ENCODE measurements around the gene OR4E2.
"Not testable (repeated sequence)": the region's sequence is repeated elsewhere in the genome, so short reads cannot be mapped to it uniquely, and the experiment has no call there.

OR4E2 gene

GRCh38 chr14:21653331-21653885, at the start of gene OR4E2:
Gene OR4E2 (plus strand): TSS chr14:21653835. CDS start chr14:21665083, 11,248 bp downstream.
- no peak for DNase-seq

- DNase-seq: no peak
Measured at GRCh38 chr14:21612324-21612723, 41.3 kb upstream of the OR4E2 start.

- DNase-seq: no peak
Measured at GRCh38 chr14:21614240-21614639, 39.4 kb upstream of the OR4E2 start.

- DNase-seq: no peak
Measured at GRCh38 chr14:21617614-21618013, 36.0 kb upstream of the OR4E2 start.

- DNase-seq: no peak
Measured at GRCh38 chr14:21626491-21627230, 27.0 kb upstream of the OR4E2 start.

- DNase-seq: not testable (repeated sequence)
Measured at GRCh38 chr14:21630503-21630902, 23.1 kb upstream of the OR4E2 start.

GRCh38 chr14:21631084-21631483, 22.6 kb upstream of the OR4E2 start:
- DNase-seq: no peak

GRCh38 chr14:21634840-21635239, 18.8 kb upstream of the OR4E2 start, which contains the start of gene OR10G2:
Gene OR10G2 (minus strand): TSS chr14:21634940. CDS start chr14:21634842, 98 bp downstream.
- no peak for DNase-seq

GRCh38 chr14:21642683-21643082, 11.0 kb upstream of the OR4E2 start:
- no peak for DNase-seq

GRCh38 chr14:21643407-21643806, 10.2 kb upstream of the OR4E2 start:
- no peak for DNase-seq

GRCh38 chr14:21647380-21647779, 6.3 kb upstream of the OR4E2 start:
- no peak for DNase-seq

- DNase-seq: no peak
Measured at GRCh38 chr14:21652209-21652808, 1.3 kb upstream of the OR4E2 start.

GRCh38 chr14:21654215-21654614, 580 bp downstream of the OR4E2 start:
- no peak for DNase-seq

- no peak for DNase-seq
Measured at GRCh38 chr14:21656980-21657379, 3.3 kb downstream of the OR4E2 start.

GRCh38 chr14:21668377-21668776, 14.7 kb downstream of the OR4E2 start:
- no peak for DNase-seq

- no peak for DNase-seq
Measured at GRCh38 chr14:21669284-21669683, 15.6 kb downstream of the OR4E2 start.

- DNase-seq: no peak
Measured at GRCh38 chr14:21671371-21671770, 17.7 kb downstream of the OR4E2 start.

- no peak for DNase-seq
Measured at GRCh38 chr14:21672116-21672515, 18.5 kb downstream of the OR4E2 start.

GRCh38 chr14:21673718-21674117, 20.1 kb downstream of the OR4E2 start, which contains the start of gene OR4E1:
Gene OR4E1 (minus strand): TSS chr14:21673818. CDS start chr14:21670935, 2,883 bp downstream.
- no peak for DNase-seq

GRCh38 chr14:21675566-21675965, 21.9 kb downstream of the OR4E2 start:
- DNase-seq: no peak

GRCh38 chr14:21680072-21680471, 26.4 kb downstream of the OR4E2 start:
- no peak for DNase-seq

GRCh38 chr14:21686468-21686867, 32.8 kb downstream of the OR4E2 start:
- no peak for DNase-seq

- no peak for DNase-seq
Measured at GRCh38 chr14:21694425-21694824, 40.8 kb downstream of the OR4E2 start.

- DNase-seq: not testable (repeated sequence)
Measured at GRCh38 chr14:21697662-21698061, 44.0 kb downstream of the OR4E2 start.

Data from activated naive CD4-positive, alpha-beta T cell treated with Interleukin-2 at 50 U/mL for 16 hours (primary cell).